Keratinocyte (primary cell): ENCODE measurements around the gene ATP5F1D. TPM values are rescaled to one million over a fixed set of nuclear protein-coding genes. Genes with fewer than 3 reads are reported as not detected.

Source experiments
- DNase-seq: peaks from one replicate; pipeline ENCODE4 v3.0.0-alpha.2; 2011; ENCODE audit warnings: low read depth, missing footprints, low spot score
- FAIRE-seq: peaks from 2 replicates; lab custom pipeline; 2011; peaks lifted over from hg19 to GRCh38; lab: Jason Lieb, UNC
- H2AFZ ChIP-seq: 2 replicates; pipeline ENCODE4 v1.6.0; 2012; ENCODE audit warnings: low read length, control low read depth, inconsistent platforms; ENCODE audit not compliant: control insufficient read depth
- H3K27ac ChIP-seq: 2 replicates; pipeline ENCODE4 v1.5.1; 2011; ENCODE audit warnings: low read length; ENCODE audit not compliant: control insufficient read depth, insufficient read depth
- H3K27me3 ChIP-seq: 3 replicates; pipeline ENCODE4 v1.6.0; 2011; ENCODE audit warnings: low read length; ENCODE audit not compliant: control insufficient read depth, insufficient read depth; ENCODE audit errors: extremely low read depth
- H3K36me3 ChIP-seq, 2 experiments: 2 replicates in 1 of 2; 3 replicates in 1 of 2; pipeline ENCODE4 v1.5.1; 2011; ENCODE audit warnings: low read length in 2 of 2, mild to moderate bottlenecking in 1 of 2; ENCODE audit not compliant: control insufficient read depth in 2 of 2, insufficient read depth in 2 of 2; ENCODE audit errors: extremely low read depth in 1 of 2
- H3K4me1 ChIP-seq: 3 replicates; pipeline ENCODE4 v1.5.1; 2011; ENCODE audit warnings: low read length; ENCODE audit not compliant: control insufficient read depth, insufficient read depth; ENCODE audit errors: extremely low read depth
- H3K4me2 ChIP-seq: 3 replicates; pipeline ENCODE4 v1.6.0; 2011; ENCODE audit warnings: low read depth, low read length; ENCODE audit not compliant: control insufficient read depth, insufficient read depth; ENCODE audit errors: extremely low read depth
- H3K4me3 ChIP-seq, 3 experiments: fragments of 200-600 bp in 1 of 3; sonication (generic) in 1 of 3; 2 replicates in 2 of 3; 3 replicates in 1 of 3; pipeline ENCODE4 v1.5.1; 2011 to 2016; ENCODE audit warnings: low read length in 3 of 3, mild to moderate bottlenecking in 3 of 3, control low read depth in 2 of 3, inconsistent platforms in 1 of 3, low read depth in 1 of 3, mixed read lengths in 1 of 3, mixed run types in 1 of 3, moderate library complexity in 1 of 3; ENCODE audit not compliant: control insufficient read depth in 2 of 3, insufficient read depth in 2 of 3; ENCODE audit errors: extremely low read depth in 1 of 3
- H3K79me2 ChIP-seq: 2 replicates; pipeline ENCODE4 v1.6.0; 2012; ENCODE audit warnings: low read length; ENCODE audit not compliant: control insufficient read depth, insufficient read depth
- H3K9ac ChIP-seq: 3 replicates; pipeline ENCODE4 v1.6.0; 2011; ENCODE audit warnings: low read length; ENCODE audit not compliant: control insufficient read depth, insufficient read depth; ENCODE audit errors: extremely low read depth
- H3K9me1 ChIP-seq: 3 replicates; pipeline ENCODE4 v1.6.0; 2011; ENCODE audit warnings: low read length; ENCODE audit not compliant: control insufficient read depth, insufficient read depth; ENCODE audit errors: extremely low read depth
- H3K9me3 ChIP-seq: 2 replicates; pipeline ENCODE4 v1.5.1; 2012; ENCODE audit warnings: low read depth, low read length; ENCODE audit not compliant: control insufficient read depth
- H4K20me1 ChIP-seq: 3 replicates; pipeline ENCODE4 v1.6.0; 2011; ENCODE audit warnings: low read length; ENCODE audit not compliant: control insufficient read depth, insufficient read depth; ENCODE audit errors: extremely low read depth
- CTCF ChIP-seq, 3 experiments: IDR thresholded peaks in 1 of 3; conservative IDR thresholded peaks in 1 of 3; optimal IDR thresholded peaks in 1 of 3; 2 replicates in 2 of 3; 3 replicates in 1 of 3; pipeline versions ENCODE3 to v1.5.1; 2011; ENCODE audit warnings: low read length in 3 of 3, mild to moderate bottlenecking in 3 of 3, moderate library complexity in 2 of 3, control low read depth in 1 of 3, inconsistent platforms in 1 of 3; ENCODE audit not compliant: insufficient read depth in 2 of 3; ENCODE audit errors: extremely low read depth in 1 of 3
- EZH2 ChIP-seq: IDR thresholded peaks from one replicate; pipeline ENCODE4 v1.6.1; 2012; ENCODE audit warnings: inconsistent platforms, mild to moderate bottlenecking, low read length, moderate library complexity
- dilution Hi-C: fragments of 300-500 bp; cut with MboI; formaldehyde crosslinking; loops from one replicate; pipeline ENCODE4 v1.7.0; 2020; ENCODE audit warnings: low sequenced_read_pairs; ENCODE audit not compliant: extremely low pct_ligation_motif_present
- polyA plus RNA-seq, 5 experiments: library from polyadenylated mRNA; depleted of rRNA in 3 of 5; stranded (reverse) in 3 of 5; stranded (forward) in 1 of 5; unstranded in 1 of 5; fragments of >200 nt; gene quantifications; 1 replicate in 1 of 5; 2 replicates in 3 of 5; 3 replicates in 1 of 5; pipeline versions ENCODE4 v1.2.1 to v1.2.3, GENCODE V29; 2011 to 2012; ENCODE audit warnings: missing spikeins in 2 of 5, low read depth in 1 of 5, low replicate concordance in 1 of 5

The ATP5F1D gene
- polyA plus RNA-seq, 1 donor (not counting 4 experiments of a cell fraction or from before 2014, with no cell fraction given) = 51.3 TPM

DNA sequence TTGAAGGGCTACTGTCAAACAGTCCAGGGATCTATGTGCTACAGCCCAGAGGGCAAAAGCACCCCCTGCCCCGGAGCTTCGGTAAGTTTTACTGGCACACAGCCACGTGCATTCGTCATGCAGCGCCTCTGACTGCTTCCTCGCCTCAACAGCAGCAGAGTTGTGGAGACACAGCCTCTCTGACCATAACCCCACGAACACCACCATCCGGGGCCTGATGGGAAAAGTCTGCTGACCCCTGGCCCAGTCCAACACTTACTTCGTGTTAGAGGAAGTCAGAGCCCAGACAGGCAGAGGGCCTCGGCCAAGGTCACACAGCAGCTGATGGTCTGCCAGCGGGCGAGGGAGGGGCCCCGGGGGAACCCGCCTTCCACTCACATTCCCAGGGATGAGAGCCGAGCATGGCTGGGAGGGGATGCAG is 8.9 kb upstream of the ATP5F1D start:
- Histone ChIP-seq H3K27ac (no peak overlapping the region), H3K4me1 (peaks cover 21% of the 10 kb centered on the region), H2AFZ (no peak overlapping the region), H3K79me2 (no peaks in the 10 kb centered on the region), H3K27me3 (no peaks in the 10 kb centered on the region), H3K9ac (no peak overlapping the region), H3K9me1 (no peaks in the 10 kb centered on the region), H3K4me3 (no peak overlapping the region), H3K9me3 (no peaks in the 10 kb centered on the region), H3K4me2 (no peak overlapping the region), H4K20me1 (peaks cover 2% of the 10 kb centered on the region), H3K36me3 (peaks cover 9 to 12% of the 10 kb centered on the region in 2 experiments)
- dilution Hi-C loops = no loop called here
- no peak for TF ChIP-seq EZH2
- TF ChIP-seq CTCF (optimal IDR thresholded peaks at IDR 0.05 in 1 of 3, IDR thresholded peaks at IDR 0.05 in 1 of 3, conservative IDR thresholded peaks at IDR 0.05 in 1 of 3; ENCODE audit: extremely low read depth in 1 of 3, insufficient read depth in 2 of 3, low read length in 3 of 3) = no peak
- no peak for DNase-seq
- no peak for FAIRE-seq

DNA sequence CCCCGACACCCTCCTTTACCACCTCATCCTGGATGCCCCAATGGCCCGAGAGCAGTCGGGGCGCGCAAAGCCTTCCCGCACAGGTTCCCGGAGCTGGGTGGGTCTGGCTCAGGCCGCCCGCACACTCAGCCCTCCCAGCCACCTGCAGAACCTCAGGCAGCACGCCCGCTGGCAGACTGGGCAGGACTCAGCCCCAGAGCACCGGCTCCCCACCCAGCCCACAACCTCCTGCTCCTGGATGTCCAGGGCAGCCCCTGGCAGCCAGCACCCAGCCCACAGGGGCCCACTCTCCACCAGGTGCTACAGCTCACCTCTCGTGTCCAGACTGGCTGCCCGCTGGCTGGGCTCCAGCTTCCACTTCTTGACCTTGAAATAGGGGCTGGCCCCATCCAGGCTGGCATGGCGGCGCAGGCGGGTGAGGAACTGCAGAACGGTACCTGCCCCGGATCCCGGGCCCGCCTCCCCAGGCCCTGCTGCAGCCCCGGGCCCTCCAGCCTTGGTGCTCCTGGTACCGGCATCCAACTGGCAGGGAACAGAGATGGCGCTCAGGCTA is 8.4 kb upstream of the ATP5F1D start:
- no peak for TF ChIP-seq CTCF (optimal IDR thresholded peaks at IDR 0.05 in 1 of 3, IDR thresholded peaks at IDR 0.05 in 1 of 3, conservative IDR thresholded peaks at IDR 0.05 in 1 of 3; ENCODE audit: extremely low read depth in 1 of 3, insufficient read depth in 2 of 3, low read length in 3 of 3)
- no peak for TF ChIP-seq EZH2
- Histone ChIP-seq H3K27ac (no peak overlapping the region), H3K4me1 (peaks cover 21% of the 10 kb centered on the region)

More for the DNA sequence above, 8.4 kb upstream of the ATP5F1D start:
- DNase-seq = no peak
- Histone ChIP-seq H3K9me1 (no peaks in the 10 kb centered on the region), H3K36me3 (peaks cover 4 to 12% of the 10 kb centered on the region in 2 experiments), H3K4me3 (no peak overlapping the region), H2AFZ (no peak overlapping the region), H3K9me3 (no peaks in the 10 kb centered on the region), H3K27me3 (no peaks in the 10 kb centered on the region), H3K79me2 (no peaks in the 10 kb centered on the region), H3K9ac (no peak overlapping the region), H4K20me1 (peaks cover 2% of the 10 kb centered on the region), H3K4me2 (no peak overlapping the region)
- dilution Hi-C loops = no loop called here
- FAIRE-seq = no peak
